Embryonic facial prominence (tissue), 1 donor: ENCODE results near the gene SEC61B.
A peak's percentile ranks its signal among the peaks of the same experiment; 100 is the strongest.

Experiments
- DNase-seq: peaks from one replicate; pipeline ENCODE4 v3.0.0-alpha.2; 2016; ENCODE audit errors: extremely low spot score

SEC61B gene

GRCh38 chr9:99221621-99222415 is at the start of gene SEC61B, which contains the start of gene ALG2:
SEC61B (plus strand) TSS chr9:99222282; CDS start chr9:99222364, 82 bp downstream.
ALG2 (minus strand) TSS chr9:99221942; CDS start chr9:99221894, 48 bp downstream.
- peak; percentile 91 for DNase-seq

GRCh38 chr9:99173570-99174504 is 48.2 kb upstream of the SEC61B start:
- DNase-seq = no peak

- DNase-seq = no peak
Observed at GRCh38 chr9:99176527-99177013, 45.5 kb upstream of the SEC61B start.

GRCh38 chr9:99177576-99178366 is 44.3 kb upstream of the SEC61B start:
- no peak for DNase-seq

GRCh38 chr9:99178912-99179872 is 42.9 kb upstream of the SEC61B start:
- no peak for DNase-seq

- no peak for DNase-seq
Observed at GRCh38 chr9:99180199-99180598, 41.9 kb upstream of the SEC61B start.

- no peak for DNase-seq
Observed at GRCh38 chr9:99180662-99181061, 41.4 kb upstream of the SEC61B start.

- DNase-seq = no peak
Observed at GRCh38 chr9:99181206-99181605, 40.9 kb upstream of the SEC61B start.

GRCh38 chr9:99181621-99182020 is 40.5 kb upstream of the SEC61B start:
- no peak for DNase-seq

GRCh38 chr9:99182356-99182755 is 39.7 kb upstream of the SEC61B start:
- no peak for DNase-seq

GRCh38 chr9:99183616-99184015 is 38.5 kb upstream of the SEC61B start:
- DNase-seq = no peak

- DNase-seq = no peak
Observed at GRCh38 chr9:99184110-99184474, 38.0 kb upstream of the SEC61B start.

GRCh38 chr9:99184475-99185347 is 37.4 kb upstream of the SEC61B start:
- peak; percentile 80 for DNase-seq

- no peak for DNase-seq
Observed at GRCh38 chr9:99185348-99185632, 36.8 kb upstream of the SEC61B start.

GRCh38 chr9:99185934-99186333 is 36.1 kb upstream of the SEC61B start:
- DNase-seq = no peak

GRCh38 chr9:99187311-99187710 is 34.8 kb upstream of the SEC61B start:
- DNase-seq = no peak

GRCh38 chr9:99189186-99189585 is 32.9 kb upstream of the SEC61B start:
- no peak for DNase-seq

- DNase-seq = no peak
Observed at GRCh38 chr9:99189887-99190596, 32.0 kb upstream of the SEC61B start.
